GM21737 (cell line): ENCODE measurements around the gene CHCHD4.
A peak's percentile ranks its signal among the peaks of the same experiment; 100 is the strongest.

Experiments used
- ATAC-seq: cut with Tn5 transposase; IDR thresholded peaks from one replicate; pipeline ENCODE4 v1.9.1; 2021; ENCODE audit warnings: mild to moderate bottlenecking, moderate library complexity; ENCODE audit not compliant: unreplicated experiment

CHCHD4 gene

GRCh38 chr3:14138109-14138877 is 13.6 kb upstream of the CHCHD4 start:
- ATAC-seq = no peak

- ATAC-seq = no peak
Observed at GRCh38 chr3:14137445-14137844, 12.8 kb upstream of the CHCHD4 start.

- no peak for ATAC-seq
Observed at GRCh38 chr3:14137004-14137403, 12.3 kb upstream of the CHCHD4 start.

GRCh38 chr3:14135581-14135980 is 10.9 kb upstream of the CHCHD4 start:
- ATAC-seq = no peak

GRCh38 chr3:14134291-14134690 is 9.6 kb upstream of the CHCHD4 start:
- ATAC-seq = no peak

- no peak for ATAC-seq
Observed at GRCh38 chr3:14133876-14134275, 9.2 kb upstream of the CHCHD4 start.

GRCh38 chr3:14133188-14133800 is 8.6 kb upstream of the CHCHD4 start:
- ATAC-seq = no peak

- ATAC-seq = no peak
Observed at GRCh38 chr3:14132689-14133088, 8.0 kb upstream of the CHCHD4 start.

- ATAC-seq = no peak
Observed at GRCh38 chr3:14132120-14132519, 7.5 kb upstream of the CHCHD4 start.

GRCh38 chr3:14131134-14131533 is 6.5 kb upstream of the CHCHD4 start:
- no peak for ATAC-seq

- no peak for ATAC-seq
Observed at GRCh38 chr3:14130707-14131106, 6.0 kb upstream of the CHCHD4 start.

GRCh38 chr3:14130230-14130629 is 5.6 kb upstream of the CHCHD4 start:
- ATAC-seq = no peak

- no peak for ATAC-seq
Observed at GRCh38 chr3:14129296-14129695, 4.6 kb upstream of the CHCHD4 start.

GRCh38 chr3:14128724-14129123 is 4.1 kb upstream of the CHCHD4 start:
- ATAC-seq = no peak

GRCh38 chr3:14127516-14128161 is 3.0 kb upstream of the CHCHD4 start:
- no peak for ATAC-seq

- ATAC-seq = no peak
Observed at GRCh38 chr3:14126887-14127505, 2.3 kb upstream of the CHCHD4 start.

- no peak for ATAC-seq
Observed at GRCh38 chr3:14126017-14126886, 1.6 kb upstream of the CHCHD4 start.

GRCh38 chr3:14125193-14126016 is 735 bp upstream of the CHCHD4 start:
- peak; percentile 21 for ATAC-seq

GRCh38 chr3:14124223-14124614 is 451 bp downstream of the CHCHD4 start:
- peak; percentile 38 for ATAC-seq
